HG03520 (cell line): ENCODE results near the gene CAMK2B.

Experiments used
- ATAC-seq: cut with Tn5 transposase; IDR thresholded peaks from one replicate; pipeline ENCODE4 v1.9.1; 2021; ENCODE audit warnings: mild to moderate bottlenecking, moderate library complexity; ENCODE audit not compliant: unreplicated experiment

The CAMK2B gene

GRCh38 chr7:44275957-44276570, 49.3 kb downstream of the CAMK2B start:
- no peak for ATAC-seq

DNA sequence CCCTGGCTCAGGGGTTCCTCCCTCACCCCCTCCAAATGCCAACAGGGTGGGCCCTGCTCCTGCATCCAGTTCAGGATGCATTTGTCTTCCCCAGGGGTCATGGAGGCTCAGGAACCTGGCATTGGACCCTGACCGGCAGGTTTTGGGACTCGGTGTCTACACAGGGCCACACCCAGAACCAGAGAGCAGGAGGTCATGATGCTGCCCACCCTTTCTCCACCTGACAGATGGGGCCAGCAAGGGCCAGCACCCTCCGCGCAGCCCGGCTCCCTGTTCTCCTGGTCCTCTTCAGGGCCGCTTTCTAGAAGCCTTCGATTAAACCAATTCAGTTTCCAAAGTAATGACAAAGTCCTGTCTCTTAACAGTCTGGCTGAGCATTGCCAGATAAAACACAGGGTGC, 50.2 kb downstream of the CAMK2B start:
- no peak for ATAC-seq

GRCh38 chr7:44274623-44274975, 50.8 kb downstream of the CAMK2B start:
- ATAC-seq, result no peak

GRCh38 chr7:44273681-44274622, 51.4 kb downstream of the CAMK2B start:
- no peak for ATAC-seq

DNA sequence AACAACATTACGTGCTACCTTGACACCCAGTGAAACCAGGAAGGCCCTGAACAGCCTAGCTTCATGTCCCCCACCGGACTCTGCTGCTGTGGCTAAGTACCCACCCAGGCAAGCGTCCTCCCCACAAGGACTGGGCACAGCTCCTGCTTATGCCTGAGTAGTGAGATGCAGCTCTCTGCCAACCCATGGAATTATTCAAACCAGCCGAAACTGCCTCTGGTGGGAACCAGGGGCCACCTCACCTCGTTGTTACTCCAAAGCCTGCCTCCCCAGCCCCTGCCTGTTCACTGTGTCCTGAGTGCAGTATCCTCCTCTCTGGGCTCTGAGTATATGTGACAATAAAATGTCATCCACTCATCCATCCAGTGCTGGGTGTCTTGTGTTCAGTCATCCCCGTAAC, 52.4 kb downstream of the CAMK2B start:
- ATAC-seq, result no peak

DNA sequence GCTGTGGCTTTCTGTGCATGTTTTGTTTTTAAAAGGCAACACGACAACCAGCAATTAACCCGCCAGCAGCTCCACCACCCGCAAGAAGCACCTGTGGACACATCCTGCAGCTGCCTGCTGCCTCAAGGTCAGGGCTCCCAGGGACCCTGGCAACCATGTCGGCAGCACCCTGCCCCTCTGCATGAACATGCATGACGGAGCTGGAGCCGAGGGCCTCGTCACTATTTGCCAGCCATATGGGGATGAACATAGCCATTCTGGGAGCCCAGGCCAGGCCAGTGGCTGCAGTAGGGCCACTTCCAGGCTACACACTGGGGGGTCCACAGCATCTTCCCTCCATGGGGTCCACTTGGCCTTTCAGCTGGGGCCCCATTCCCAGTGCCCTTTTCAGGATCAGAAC, 52.9 kb downstream of the CAMK2B start:
- ATAC-seq, result no peak

DNA sequence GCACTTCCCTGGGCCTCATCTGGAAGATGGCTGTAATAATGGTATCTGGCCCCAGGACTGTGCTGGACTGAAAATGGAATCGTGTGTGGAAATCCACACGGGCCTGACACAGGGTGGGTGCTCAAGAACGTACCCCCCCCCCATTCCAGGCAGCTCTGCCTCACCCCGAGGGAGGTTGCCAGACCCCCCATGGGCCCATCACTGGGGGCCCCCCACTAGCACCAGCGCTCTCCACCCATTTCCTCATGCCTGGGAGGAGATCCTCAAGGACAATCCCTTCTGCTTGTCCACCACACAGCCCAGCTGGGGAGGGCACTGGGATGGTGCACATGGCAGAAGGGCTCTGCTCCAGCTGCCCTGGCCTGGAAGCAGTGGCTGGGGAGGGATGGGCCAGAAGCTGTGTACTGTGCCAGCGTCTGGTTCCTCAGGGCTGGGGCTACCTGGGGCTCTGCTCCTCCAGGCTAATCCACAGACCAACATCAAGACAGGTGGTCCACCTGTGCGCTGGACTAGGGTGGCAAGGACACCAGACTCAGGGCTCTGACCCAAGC, 55.4 kb downstream of the CAMK2B start:
- ATAC-seq, result no peak

DNA sequence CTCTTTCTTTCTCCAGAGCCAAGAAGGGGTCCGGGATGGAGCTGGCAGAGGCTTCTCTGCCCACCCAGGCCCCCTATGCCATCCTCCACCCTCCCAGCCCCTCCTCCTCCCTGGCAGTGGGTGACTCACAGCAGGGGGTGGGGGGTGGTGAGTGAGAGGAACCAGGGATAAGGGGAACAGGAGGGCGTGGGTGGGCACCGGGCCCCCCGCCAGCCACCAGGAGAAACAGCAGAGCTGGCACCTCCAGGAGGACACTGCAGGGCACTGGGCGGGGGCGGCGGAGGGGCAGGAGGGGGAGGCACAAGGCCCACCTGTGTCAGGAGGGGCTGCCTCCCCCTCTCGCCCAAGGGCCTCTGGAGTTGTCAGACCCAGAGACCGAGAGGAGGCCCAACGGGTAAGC, 56.0 kb downstream of the CAMK2B start:
- ATAC-seq, result no peak

DNA sequence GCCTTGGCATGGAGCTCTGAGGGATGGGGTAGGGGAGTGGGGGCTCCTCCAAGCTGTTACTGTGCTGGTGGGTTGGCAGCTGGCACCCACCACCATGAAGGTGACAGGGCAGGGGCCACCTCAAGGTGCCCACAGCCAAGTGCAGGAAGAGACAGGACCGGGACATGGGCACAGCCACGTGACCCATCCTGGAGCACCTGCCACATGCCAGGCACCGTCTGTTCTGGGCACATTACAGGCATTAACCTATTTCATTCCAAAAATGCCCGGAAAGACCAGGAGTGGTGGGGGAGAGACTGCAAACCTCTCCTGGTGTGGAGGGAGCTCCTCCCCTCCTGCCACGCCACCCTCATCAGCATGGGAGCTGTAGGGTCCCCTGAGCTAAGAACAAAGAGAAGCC, 56.7 kb downstream of the CAMK2B start:
- no peak for ATAC-seq

DNA sequence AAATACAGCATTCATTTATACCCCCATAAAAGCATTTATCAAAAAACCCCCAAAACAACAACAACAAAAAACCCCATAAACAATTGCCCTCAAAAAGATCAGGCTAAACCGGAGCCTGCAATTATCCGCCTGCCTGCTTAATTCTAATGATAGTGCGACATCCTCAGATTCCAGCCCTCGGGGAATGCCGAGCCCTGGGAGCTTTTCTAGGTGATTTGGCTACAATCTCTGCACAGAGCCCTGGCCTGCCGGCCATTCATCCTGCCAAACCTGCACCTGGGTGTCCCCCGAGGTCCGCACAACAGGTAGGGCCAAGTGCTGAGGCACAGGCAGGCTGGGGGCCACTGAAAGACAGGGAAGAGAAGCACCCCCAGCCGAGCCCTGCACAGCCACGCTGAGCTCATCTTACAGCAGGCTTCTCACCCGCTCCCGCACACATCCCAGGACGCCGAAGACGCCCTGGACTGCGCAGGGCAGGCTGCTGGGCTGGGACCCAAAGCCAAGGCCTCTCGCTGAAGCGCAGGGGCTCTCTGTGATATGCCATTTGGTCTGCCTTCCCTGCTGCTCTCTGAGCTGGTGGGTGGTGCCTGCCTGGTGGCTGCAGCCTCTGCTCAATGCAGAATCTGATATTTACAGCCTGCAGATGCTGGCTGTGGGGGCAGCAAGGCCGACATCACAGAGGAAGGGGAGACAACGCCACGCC, 57.5 kb downstream of the CAMK2B start:
- no peak for ATAC-seq

DNA sequence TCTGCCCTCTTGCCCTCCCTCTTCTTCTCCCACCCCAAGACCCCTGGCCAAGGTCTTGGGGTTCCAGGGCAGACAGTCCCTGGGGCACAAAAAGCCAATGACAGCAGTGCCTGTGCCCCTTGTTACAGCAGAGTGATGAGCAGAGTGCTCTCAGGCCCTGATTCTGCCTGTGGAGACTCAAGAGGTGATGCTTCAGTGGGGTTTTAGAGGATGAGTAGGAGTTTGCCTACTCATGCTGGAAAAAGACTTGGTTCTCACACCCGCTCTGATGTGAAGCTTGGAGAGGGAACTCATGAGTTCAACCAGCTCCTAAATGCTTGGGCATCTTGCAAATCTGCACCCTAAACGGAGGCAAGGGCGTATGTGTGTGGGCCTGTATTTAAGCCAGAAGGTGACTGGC, 58.2 kb downstream of the CAMK2B start:
- ATAC-seq, result no peak

- no peak for ATAC-seq
These were observed 58.9 kb downstream of the CAMK2B start for GRCh38 chr7:44266526-44266925.

GRCh38 chr7:44265728-44266127, 59.7 kb downstream of the CAMK2B start:
- ATAC-seq, result no peak

- no peak for ATAC-seq
These were observed 61.0 kb downstream of the CAMK2B start for GRCh38 chr7:44264221-44264931.

GRCh38 chr7:44263326-44264082, 61.9 kb downstream of the CAMK2B start:
- no peak for ATAC-seq

GRCh38 chr7:44262031-44262430, 63.4 kb downstream of the CAMK2B start:
- no peak for ATAC-seq

- ATAC-seq, result no peak
These were observed 64.2 kb downstream of the CAMK2B start for GRCh38 chr7:44261240-44261639.

- ATAC-seq, result no peak
These were observed 65.6 kb downstream of the CAMK2B start for GRCh38 chr7:44259547-44260457.

DNA sequence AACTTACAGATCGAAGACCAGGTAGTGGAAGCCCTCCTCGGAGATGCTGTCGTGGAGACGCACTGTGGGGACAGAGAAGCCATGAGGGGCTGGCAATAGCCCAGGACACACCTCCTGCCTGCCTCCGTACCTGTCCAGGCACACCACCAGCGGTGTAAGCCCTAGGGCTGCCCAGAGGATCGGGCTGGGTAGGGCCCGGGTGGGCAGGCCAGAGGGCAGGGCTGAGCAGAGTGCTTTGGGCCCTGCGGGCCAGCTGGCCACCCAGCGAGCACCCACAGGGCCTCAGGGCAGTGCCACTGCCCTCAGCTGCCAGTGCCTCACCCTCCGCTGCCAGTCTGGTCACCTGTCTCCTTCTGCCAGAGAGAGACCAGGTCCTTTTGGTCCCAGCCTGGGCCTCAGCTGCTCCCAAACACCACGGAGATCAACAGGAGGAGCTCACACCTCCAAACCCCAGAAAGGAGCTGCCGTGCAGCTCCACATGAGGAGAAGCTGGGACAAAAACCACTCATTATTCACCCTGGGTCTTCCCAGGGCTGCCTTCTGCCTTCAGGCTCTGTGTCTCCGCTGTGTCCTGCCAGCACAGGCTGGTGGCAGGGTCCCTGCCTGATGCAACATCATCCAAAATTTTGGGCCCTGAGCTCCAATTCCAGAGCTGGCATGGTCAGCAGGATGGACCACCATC, 66.4 kb downstream of the CAMK2B start:
- ATAC-seq, result no peak
